NCI-H2081 treated with DMSO at 0.1 percent for 48 hours (cell line): ENCODE data around the gene FOXP1.

Source experiments
- DNase-seq: peaks from one replicate; lab custom pipeline; 2025; lab: John Stamatoyannopoulos, UW

FOXP1 gene

DNA sequence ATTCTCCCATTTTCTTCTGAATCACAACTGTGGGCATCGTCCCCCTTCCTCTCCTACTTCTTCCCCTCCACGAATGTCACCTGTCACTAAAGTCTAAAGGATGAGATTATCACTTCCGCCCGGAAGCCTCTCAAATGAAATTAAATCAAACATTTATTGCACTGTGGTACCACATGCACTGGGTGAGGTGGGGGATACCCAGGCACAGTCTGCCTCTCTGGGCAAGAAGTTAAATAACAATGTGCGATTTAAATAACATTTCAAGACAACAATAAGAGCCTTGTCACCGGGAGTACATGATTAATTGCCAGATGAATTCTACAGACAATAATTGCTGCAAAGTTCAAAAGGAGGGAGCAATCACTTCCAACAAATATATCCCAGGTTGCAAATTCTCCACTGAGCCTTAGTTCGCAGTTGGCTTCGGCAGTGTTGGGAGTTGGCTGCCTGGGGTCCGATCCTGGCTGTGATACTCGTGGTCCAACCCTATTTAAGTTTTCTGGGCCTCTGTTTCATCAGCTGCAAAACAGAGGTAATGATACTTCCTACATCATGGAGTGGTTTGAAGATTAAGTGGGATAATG lies 77.7 kb downstream of the FOXP1 start:
- no peak for DNase-seq

DNA sequence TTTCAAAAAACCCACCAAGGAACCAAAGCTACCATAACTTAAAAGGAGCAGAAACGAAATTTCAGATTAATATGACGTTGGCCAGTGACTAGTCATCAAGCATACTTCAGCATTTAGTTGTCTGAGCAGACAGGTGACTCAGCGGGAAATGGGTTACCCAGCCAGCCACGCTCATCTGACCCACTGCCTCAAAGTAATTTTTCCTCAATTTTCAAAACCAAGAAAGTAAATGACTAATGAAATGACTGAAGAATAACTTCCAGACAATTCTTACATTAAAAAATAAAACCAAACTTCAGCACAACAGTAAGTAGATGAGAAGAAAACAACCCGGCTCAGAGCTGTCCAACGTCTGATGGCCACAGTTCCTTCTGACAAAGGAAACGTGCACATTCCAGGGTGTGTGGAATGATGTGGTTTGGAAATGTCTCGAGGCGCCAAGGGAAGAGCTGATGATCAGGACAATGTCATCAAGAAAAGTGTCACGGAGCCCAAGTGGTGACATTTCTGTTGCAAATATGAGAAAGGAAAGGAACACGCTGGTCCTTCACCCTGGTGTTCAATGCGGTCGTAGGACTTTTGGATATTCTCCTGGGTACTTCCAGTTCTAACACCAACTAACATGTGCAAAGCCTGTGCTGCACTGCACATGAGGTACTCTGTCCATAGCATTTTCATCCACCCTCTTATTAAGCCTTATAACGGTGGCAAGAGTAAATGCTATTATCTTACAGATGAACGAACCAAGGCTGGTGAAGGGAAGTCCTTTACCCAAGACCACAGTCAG lies 79.1 kb downstream of the FOXP1 start:
- no peak for DNase-seq

DNA sequence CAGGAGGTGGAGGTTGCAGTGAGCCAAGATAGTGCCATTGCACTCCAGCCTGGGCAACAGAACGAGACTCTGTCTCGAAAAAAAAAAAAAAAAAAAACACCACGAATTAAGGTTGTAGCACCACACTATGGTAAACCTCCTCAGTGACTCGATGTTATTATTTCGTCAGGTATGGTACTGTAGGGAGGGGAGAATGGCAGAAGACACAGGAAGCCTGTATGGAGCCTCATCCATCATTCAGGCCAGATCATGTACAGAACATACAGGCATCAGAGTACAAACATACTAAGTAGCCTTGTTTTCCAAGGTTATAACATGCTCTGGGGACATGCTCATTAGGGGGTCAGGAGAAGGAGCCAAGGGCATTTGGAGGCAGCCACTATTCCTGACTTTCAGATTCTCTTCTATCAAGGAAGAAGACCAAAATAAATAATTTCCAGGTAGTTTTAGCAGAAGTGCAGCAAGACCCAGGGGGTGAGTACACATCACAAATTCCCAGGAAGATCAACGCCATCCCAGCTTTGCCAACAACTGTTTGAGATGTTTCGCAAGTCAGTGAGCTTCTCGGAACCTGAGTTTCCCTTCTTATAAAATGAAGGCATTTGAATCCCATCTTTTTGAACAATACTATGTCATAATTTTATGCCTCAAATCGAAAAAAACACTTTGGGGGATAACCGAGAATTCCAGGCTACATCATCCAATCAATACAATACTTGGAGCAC lies 79.8 kb downstream of the FOXP1 start:
- DNase-seq, result no peak

DNA sequence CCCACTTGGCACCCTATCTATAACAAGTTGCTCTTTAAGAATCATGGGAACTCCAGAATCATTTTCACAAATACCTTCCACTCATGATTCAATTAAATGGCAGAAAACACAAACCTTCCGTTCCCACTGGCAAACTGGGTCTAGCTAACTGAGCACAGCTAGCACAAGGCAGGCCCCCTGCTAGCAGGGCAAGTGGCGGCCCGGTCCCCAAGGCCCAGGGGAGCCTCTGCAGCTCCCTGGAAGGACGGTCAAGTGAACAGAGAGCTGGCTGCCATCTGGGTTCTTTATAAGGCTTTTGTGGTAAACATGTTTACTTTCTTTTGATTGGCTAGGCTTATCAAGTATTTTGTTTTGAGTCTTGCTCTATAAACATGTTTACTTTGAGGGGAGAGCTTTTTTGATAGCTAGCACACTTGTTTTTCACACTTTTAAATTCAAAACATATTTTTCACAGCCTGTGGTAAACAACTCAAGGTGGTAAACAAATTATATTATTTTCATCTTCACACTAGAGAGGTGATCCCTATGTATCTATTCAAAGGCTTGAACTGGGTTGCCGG lies 81.4 kb downstream of the FOXP1 start:
- DNase-seq, result no peak

DNA sequence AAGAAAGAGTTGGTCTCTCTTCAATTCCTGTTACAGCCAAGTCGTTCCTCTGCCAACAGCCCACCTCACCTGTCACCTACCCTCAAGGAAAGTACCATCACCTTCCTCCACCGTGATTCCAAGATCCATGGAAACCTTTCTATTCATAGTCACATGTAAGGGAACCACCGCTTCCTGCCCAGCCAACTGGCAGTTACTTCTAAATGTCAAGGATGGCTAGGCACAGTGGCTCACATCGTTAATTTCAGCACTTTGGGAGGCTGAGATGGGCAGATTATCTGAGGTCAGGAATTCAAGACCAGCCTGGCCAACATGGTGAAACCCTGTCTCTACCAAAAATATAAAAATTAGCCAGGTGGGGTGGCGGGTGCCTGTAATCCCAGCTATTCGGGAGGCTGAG lies 82.8 kb downstream of the FOXP1 start:
- DNase-seq, result no peak

DNA sequence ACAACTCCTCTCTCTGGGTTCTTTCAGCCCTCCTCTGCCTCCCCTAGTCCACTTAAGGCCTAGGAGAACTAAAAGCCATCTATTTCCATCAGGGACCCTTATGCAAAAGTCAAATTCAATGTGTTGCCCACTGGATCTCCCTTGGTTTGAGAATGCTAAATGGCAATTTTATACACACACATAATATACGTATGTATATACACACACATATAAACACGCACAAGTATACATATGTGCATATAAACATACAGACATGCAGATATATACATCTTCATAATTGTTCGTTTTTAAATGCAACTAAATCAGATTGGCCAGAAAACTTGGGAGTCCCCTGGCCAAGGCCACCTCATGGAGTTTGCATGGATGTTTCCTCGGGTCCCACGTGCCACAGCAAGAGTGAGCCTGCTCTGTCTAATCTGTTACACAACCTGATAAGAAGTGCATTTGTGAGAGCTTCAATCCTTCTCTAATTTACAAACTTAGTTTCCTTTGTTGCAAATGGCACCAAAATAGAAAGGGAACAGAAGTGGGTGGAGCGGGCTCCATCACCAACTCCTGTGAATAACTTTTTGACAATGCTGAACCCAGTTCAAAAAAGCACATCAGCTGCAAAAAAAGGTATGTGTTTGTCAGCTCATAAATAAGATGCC lies 84.2 kb downstream of the FOXP1 start:
- DNase-seq, result no peak

DNA sequence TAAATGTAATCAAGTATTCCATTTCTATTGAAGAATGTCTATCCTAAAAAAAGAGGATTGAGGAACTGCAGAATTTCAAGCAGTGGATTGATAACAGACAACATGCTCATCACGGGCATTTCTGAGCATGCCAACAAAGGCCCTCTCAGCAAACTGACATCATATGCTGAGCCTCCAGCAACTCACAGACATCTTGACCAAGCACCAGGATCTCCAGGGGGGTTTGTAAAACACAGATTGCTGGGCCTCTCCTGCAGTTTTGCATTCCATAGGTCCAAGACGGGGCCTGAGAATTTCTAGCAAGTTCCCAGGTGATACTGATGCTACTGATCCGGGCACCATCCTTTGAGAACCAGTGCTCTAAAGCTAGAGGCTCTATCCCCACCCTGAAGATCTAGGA lies 85.0 kb downstream of the FOXP1 start:
- DNase-seq, result no peak

DNA sequence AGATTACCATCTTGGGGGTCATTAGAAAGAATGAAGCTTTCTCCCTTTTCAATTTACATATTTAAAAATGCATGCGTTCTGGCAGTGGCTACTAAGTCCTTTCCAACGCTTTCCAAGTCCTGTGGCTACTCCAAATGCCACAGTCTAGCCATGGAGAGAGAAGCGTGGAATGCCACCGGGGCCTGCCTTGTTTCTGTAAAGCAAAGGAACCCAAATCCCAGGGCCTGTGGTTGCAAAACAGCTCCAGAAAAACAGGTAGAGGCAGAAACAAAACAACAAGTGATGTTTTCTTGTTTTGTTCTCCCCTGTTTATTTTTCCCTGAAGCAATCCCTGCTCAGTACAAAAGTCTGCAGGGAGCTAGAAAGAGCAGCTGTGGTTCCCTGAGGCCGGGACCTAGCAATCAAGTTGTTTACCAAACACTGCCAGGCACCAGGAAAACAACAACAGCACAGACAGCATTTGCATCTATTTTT lies 85.5 kb downstream of the FOXP1 start:
- no peak for DNase-seq

DNA sequence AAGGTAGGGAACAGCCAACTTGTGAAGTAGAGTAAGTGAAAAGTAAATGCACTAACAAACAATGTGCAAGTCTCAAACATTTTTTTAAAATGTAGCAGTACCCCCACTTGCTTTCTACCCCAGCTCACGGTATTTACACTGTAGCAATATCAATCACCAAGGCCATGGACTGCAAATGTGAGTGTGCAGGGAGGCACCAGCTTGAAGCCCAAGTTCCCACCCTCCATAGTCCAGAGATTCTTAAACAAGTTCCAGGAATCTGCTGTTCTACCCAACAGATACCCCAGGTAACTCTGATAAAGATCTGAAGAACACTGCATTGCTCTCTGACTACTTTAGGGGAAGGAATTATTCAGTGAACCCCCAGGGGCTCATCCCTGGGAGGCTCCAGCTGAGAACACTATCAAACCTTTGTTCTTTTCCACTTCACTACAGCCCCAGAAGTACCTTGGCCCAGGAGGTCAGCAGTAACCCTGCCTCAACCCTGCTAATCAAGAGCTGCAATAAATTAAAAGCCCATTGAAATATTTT lies 86.1 kb downstream of the FOXP1 start:
- DNase-seq, result no peak

DNA sequence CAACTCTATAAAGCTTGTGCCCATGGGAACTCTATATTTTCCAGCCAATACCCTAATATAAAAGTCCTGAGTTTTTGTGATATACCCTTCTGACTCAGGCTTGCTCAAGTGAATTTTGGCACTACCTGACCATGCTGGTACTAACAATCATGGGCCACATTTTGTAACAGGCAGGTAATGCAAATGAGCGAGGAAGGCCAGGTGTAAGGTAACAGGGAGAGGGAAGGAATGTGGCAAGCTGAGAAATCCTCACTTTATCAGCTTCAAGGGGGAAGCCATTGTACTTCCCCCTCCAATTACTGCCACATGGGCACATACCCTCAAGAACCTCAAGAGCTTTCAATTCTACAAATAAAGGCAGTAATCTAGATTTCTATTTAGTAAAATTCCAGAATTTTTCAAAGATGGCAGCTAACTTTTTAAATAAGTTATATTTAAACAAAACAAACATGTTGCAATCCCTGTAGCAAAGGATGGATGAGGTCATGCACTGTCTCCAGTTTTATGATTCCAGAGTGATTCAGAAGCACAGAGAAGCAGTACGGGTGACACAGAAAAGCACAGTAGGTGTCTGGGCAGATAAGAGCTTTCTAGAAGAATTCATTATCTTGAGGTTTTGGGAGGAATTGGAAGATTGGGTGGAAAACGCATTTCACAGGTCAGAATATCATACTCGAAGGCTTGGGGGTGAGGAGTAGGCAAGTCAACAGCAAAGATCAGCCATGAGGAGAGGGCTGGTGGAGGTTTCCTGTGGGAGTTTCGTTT lies 87.6 kb downstream of the FOXP1 start:
- DNase-seq, result no peak

DNA sequence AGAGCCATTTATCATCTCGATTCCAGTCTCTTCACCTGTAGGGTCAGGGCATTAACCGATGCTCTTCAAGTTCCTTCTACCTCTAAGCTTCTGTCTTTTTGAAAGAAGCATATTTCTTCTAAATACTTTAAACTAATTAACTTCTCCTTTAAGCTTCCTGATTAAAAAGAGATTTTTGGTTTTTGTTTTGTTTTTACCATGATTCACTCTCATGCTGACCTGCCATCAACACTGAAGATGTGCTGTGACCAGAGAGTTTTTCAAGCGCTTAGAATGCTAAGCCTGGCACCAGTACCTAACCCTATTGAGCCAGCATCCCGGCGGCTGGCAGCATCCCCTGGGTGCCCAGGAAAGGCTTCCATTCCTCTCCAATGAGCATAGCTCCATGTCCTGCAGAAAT lies 89.3 kb downstream of the FOXP1 start:
- no peak for DNase-seq

DNA sequence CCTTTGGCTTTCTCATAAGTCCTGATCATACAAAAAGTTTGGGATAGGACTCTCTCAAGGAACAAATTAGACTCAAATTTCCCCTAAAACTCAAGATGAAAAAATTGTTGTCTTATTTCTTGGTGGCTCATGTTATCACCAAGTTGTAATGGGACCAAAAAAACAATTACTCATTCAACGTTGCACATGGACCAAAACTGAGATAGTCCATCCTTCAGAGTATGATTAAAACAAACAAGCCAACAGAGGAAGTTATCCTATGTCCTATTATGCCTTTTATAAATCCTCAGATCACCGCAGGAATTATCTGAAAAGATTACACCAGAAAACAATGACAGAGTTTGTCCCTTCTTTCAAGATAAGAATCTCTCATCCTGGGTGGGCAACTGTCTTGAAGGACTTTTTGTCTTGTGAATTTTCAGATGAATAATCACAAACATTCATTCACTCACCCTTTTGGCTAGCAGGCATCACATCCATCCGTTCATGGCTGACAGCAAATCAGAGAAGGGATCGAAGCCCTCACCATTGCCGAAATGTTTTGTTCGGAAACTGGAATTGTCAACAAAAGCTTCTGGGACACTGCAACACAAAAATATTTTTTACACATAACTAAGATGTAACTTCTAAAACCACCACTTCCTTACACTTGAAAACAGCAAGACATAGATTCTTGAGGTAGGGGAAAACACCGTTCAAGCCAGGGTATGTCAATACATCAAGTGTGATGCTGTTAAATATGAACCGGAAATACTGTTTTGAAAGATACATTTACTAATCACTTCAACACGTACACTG lies 90.4 kb downstream of the FOXP1 start:
- DNase-seq, result no peak

DNA sequence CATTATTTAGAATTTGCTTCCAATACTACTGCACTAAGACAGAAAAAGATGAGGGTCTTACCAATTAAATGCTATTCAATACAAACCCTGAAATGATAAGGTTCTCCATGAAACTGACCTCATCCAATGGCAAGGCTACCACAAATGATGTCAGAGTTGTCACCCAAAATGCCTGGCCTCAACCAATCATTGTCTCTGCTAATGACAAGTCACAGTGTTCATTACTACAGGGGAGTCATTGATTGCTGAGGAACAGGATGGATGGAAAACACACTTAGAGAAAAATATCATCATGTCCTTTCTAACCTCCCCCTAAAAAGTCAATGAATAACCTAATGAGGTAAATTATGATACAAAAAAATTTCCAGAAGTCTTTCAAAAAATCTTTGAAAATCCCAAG lies 91.0 kb downstream of the FOXP1 start:
- no peak for DNase-seq

DNA sequence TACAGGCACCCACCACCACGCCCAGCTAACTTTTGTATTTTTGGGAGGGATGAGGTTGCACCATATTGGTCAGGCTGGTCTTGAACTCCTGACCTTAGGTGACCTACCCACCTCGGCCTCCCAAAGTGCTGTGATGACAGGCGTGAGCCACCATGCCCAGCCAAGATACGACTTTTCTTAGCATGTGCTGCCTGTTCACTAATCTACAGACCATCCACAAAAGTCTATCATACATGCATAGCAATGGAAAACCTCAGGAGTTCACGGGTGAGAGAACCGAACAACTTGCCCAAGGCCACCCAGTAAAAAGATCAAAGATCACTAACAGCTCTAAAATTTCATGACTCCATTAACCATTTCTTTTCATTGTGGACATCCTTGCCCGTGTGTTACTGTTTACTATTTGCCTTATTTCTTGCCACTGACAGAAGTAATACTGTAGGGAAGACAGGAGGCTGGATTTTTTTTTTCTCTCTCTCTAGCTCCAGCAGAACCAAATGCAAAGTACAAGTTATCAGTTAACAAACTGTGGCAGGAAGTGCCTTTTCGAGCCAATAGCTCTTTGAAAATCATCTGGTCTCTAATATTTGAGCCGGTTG lies 92.3 kb downstream of the FOXP1 start:
- no peak for DNase-seq

DNA sequence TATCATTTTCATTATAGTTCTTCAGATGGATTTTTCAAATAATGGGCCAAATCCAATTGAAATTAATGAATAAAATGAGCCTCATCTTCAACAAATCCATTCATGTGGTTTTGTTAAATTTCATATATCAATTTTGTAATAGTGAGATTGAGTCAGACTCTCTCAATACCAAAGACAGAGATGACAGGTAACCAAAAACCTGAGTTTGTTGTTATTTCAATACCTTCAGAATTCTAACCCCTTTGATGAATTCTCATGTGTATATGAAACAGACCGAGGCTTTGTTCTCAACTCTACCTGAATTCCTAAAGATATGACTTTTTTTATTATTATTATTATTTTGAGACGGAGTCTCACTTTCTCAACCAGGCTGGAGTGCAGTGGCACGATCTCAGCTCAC lies 92.8 kb downstream of the FOXP1 start:
- no peak for DNase-seq

DNA sequence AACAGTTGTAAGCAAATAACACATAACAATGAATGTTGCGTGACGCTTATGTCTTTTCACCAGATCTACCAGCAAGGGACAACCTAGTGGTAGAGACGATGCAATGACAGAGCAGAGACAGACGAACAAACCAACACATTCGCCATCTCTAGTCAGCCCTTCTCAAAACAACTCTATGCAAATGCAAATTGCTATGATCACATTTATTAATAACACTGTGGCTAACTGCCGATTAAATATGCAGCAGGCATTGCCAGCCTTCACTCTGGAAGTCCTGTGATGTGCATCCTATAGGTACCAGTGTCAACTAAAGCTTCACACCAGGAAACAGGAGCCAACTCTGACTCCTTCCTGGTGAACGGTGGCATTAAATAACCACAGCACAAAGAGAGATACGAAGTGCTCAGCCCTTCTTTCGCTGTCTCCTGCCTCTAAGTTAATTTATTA lies 94.2 kb downstream of the FOXP1 start:
- DNase-seq, result peak; percentile 8

DNA sequence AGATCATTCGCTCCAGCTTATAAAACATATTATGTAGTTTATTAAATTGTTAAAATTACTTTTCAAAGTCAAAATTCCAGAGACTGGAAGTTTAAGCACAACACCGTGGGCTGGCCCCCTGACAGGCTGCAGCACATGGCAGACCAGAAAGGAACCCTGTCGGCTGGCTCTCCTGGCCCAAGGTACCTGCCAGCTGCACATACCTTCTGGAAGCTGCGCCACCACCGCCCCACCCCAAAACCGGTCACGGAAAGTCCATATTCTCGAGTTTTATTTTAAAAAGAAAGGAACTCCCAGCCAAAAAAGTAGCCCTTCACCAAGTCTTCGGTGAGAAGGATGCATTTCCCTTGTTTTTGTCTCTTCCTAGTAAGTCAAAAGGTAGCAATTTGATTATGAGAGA lies 94.6 kb downstream of the FOXP1 start:
- no peak for DNase-seq

DNA sequence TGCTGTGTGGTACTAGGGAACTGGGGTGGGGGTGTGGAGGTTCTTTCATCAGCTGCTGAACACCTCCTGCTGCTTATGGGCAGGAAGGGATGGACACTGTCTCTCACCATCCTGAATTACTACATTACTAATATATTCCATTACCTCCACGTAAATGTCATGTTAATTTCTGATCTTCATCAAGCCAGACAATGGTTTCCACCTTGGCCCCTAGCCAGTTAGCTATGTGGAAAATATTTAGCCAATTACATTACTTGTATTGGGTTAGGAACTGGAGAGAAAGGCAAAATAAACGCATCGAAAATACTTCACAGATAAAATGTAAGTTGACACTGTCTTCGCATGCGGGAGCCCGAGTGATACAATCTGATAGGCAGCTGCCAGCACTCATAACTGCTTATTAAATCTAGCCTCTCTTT lies 95.1 kb downstream of the FOXP1 start:
- no peak for DNase-seq

DNA sequence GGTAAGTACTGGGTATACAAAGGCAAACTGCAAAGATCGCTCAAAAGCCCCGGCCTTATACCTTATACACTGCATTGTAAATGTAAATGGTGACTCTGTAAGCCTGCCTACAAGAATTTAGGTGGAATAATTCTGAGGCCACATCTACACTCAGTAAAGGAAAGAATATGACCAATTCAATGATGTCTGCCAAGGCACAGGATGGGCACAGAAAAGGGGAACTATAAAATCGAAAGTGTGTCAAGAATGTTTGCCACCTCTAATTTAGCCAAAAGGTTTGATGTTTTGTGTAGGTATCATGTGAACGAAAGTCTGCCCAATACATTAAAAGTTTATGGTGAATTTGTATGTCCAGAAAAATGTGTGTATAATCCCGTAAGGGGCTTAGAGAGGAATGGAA lies 96.1 kb downstream of the FOXP1 start:
- DNase-seq, result no peak

DNA sequence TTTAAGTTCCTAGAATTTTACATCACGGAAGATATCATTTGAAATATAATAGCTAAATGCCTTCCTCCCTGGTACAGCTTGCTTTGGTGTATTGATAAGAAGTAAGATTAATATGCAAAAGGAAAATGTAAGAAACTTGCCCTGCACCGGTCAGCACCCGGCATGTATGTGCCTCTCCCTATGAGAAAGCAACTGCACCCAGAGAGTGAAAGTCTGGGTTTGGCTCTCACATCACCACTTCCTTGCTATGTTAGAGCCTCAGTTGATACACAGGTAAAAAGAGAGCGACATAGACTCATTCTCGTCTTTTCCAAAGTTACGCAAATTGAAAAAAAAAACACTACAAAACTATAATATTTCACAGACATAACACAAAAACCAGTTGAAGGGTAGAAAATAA lies 96.7 kb downstream of the FOXP1 start:
- no peak for DNase-seq
